Naive thymus-derived CD4-positive, alpha-beta T cell (primary cell): Measurements from ENCODE around the gene SEMA4D. TPM values are rescaled to one million over a fixed set of nuclear protein-coding genes. Genes with fewer than 3 reads are reported as not detected.

ENCODE experiments used
- ATAC-seq: fragments of 150-1000 bp; cut with Tn5 transposase; 2 replicates; pipeline ENCODE4 v1.10.0; 2021; ENCODE audit warnings: mild to moderate bottlenecking, moderate library complexity
- CTCF ChIA-PET: fragments of 350-600 bp; sonication (Branson Sonifier 250); formaldehyde crosslinking; loops from one replicate; lab custom pipeline; 2021; ENCODE audit warnings: antibody characterized with exemption; lab: Charles Lee
- POLR2A ChIA-PET: fragments of 350-600 bp; sonication (Branson Sonifier 250); formaldehyde crosslinking; loops from one replicate; lab custom pipeline; 2021; ENCODE audit warnings: antibody characterized with exemption, inconsistent platforms; lab: Charles Lee
- DNase-seq, 9 donors: peaks; one replicate each; pipeline versions ENCODE4 v3.0.0 to v3.0.0-alpha.2; 2020 to 2022; ENCODE audit warnings: mixed read lengths in 1 of 9
- H3K27ac ChIP-seq: one replicate; pipeline ENCODE4 v1.7.0; 2013; ENCODE audit warnings: mild to moderate bottlenecking, low read depth, low read length, moderate library complexity
- H3K27me3 ChIP-seq, 2 donors: one replicate each; pipeline ENCODE4 v1.7.0; 2013; ENCODE audit warnings: low read length in 2 of 2, mild to moderate bottlenecking in 2 of 2, moderate library complexity in 2 of 2; ENCODE audit not compliant: control insufficient read depth in 2 of 2, insufficient read depth in 2 of 2
- H3K36me3 ChIP-seq, 3 experiments: 1 replicate in 2 of 3; 2 replicates in 1 of 3; pipeline ENCODE4 v1.7.0; 2013; ENCODE audit warnings: low read length in 3 of 3, mild to moderate bottlenecking in 3 of 3, moderate library complexity in 1 of 3; ENCODE audit not compliant: insufficient read depth in 3 of 3, control insufficient read depth in 2 of 3
- H3K4me1 ChIP-seq, 2 donors: one replicate each; pipeline ENCODE4 v1.7.0; 2013; ENCODE audit warnings: low read length in 2 of 2, mild to moderate bottlenecking in 2 of 2, moderate library complexity in 1 of 2; ENCODE audit not compliant: control insufficient read depth in 2 of 2, insufficient read depth in 2 of 2
- H3K4me3 ChIP-seq: 2 replicates; pipeline ENCODE4 v1.7.0; 2013; ENCODE audit warnings: mild to moderate bottlenecking, low read length
- H3K9me3 ChIP-seq, 3 experiments: 1 replicate in 2 of 3; 2 replicates in 1 of 3; pipeline ENCODE4 v1.7.0; 2013; ENCODE audit warnings: low read length in 3 of 3; ENCODE audit not compliant: control insufficient read depth in 2 of 3
- H3K27ac Mint-ChIP-seq, 9 donors: one replicate each; pipeline ENCODE4 v1.8.0; 2020 to 2022; ENCODE audit warnings: mixed read lengths in 9 of 9, mild to moderate bottlenecking in 8 of 9, moderate library complexity in 5 of 9, inconsistent platforms in 2 of 9
- H3K27me3 Mint-ChIP-seq, 5 donors: one replicate each; pipeline ENCODE4 v1.8.0; 2021 to 2022; ENCODE audit warnings: mixed read lengths in 5 of 5, mild to moderate bottlenecking in 1 of 5
- H3K36me3 Mint-ChIP-seq, 5 donors: one replicate each; pipeline ENCODE4 v1.8.0; 2020 to 2022; ENCODE audit warnings: mixed read lengths in 5 of 5, mild to moderate bottlenecking in 3 of 5, inconsistent platforms in 1 of 5
- H3K4me1 Mint-ChIP-seq, 7 donors: one replicate each; pipeline ENCODE4 v1.8.0; 2020 to 2022; ENCODE audit warnings: mixed read lengths in 7 of 7, mild to moderate bottlenecking in 3 of 7, inconsistent platforms in 1 of 7
- H3K4me3 Mint-ChIP-seq, 10 donors: one replicate each; pipeline ENCODE4 v1.8.0; 2020 to 2022; ENCODE audit warnings: mild to moderate bottlenecking in 10 of 10, mixed read lengths in 10 of 10, moderate library complexity in 6 of 10, inconsistent platforms in 2 of 10
- H3K9me3 Mint-ChIP-seq, 11 donors: one replicate each; pipeline ENCODE4 v1.8.0; 2020 to 2022; ENCODE audit warnings: mixed read lengths in 11 of 11, mild to moderate bottlenecking in 4 of 11, inconsistent platforms in 1 of 11, moderate library complexity in 1 of 11
- intact Hi-C, 2 donors: fragments of 100-400 bp; cut with micrococcal nuclease; formaldehyde crosslinking; loops; one replicate each; pipeline ENCODE4 v1.15.1; 2023
- polyA plus RNA-seq, 2 donors: library from polyadenylated mRNA; unstranded; fragments of 300-500 nt; fragmentation: Illumina TruSeq; gene quantifications; one replicate each; pipeline ENCODE4 v1.2.3, GENCODE V29; 2021
- total RNA-seq, 6 experiments: library from RNA in 5 of 6; stranded (reverse) in 5 of 6; gene quantifications; 1 replicate in 5 of 6; 2 replicates in 1 of 6; pipeline ENCODE4 v1.2.3 and lab custom pipeline; 2021 to 2026

Gene SEMA4D
- total and polyA plus RNA-seq, 7 experiments from 2014 or later = 114 to 465 (median 448) TPM

- peaks cover 46 to 80% (median 71%) of the 10 kb centered on the region in 7 donors for H3K4me1 Mint-ChIP-seq
- H3K36me3 Mint-ChIP-seq = peaks cover 18 to 58% (median 23%) of the 10 kb centered on the region in 5 donors
- H3K27ac Mint-ChIP-seq = peak overlapping the region; percentile 53 to 96 (median 88)
- DNase-seq (peak in 7 of 9 donors; percentile 42 to 74 (median 65)), ATAC-seq (peak; percentile 72)
- intact Hi-C loops = loop anchor here in 1 of 2 donors (1.0 to 5.0 kb wide), 2 partner anchors 62 to 170 kb away; partner anchors contain the start of gene SECISBP2
- H3K4me3 Mint-ChIP-seq = peak overlapping the region in 7 of 10 donors; percentile 4 to 51 (median 17)
- no peaks in the 10 kb centered on the region for H3K27me3 Mint-ChIP-seq
- peaks cover 0 to 4% (median 0%) of the 10 kb centered on the region in 11 donors for H3K9me3 Mint-ChIP-seq
- Histone ChIP-seq H3K36me3 (peaks cover 28 to 82% (median 38%) of the 10 kb centered on the region in 3 experiments), H3K27me3 (no peaks in the 10 kb centered on the region), H3K27ac (peak overlapping the region; percentile 65), H3K9me3 (no peaks in the 10 kb centered on the region), H3K4me3 (no peak overlapping the region), H3K4me1 (peaks cover 10 to 12% of the 10 kb centered on the region in 2 donors)
- POLR2A ChIA-PET = interaction anchor here (1.1 kb wide), 1 partner anchor 169 kb away, joined by 4 read pairs; no protein-coding TSS in a partner anchor
- CTCF ChIA-PET = interaction anchor here (0.6 to 1.3 kb wide), 4 partner anchors 169 to 722 kb away, joined by 3 to 5 read pairs (median 4); no protein-coding TSS in a partner anchor
Measured at GRCh38 chr9:89379508-89380115, 118.3 kb downstream of the SEMA4D start.

DNA sequence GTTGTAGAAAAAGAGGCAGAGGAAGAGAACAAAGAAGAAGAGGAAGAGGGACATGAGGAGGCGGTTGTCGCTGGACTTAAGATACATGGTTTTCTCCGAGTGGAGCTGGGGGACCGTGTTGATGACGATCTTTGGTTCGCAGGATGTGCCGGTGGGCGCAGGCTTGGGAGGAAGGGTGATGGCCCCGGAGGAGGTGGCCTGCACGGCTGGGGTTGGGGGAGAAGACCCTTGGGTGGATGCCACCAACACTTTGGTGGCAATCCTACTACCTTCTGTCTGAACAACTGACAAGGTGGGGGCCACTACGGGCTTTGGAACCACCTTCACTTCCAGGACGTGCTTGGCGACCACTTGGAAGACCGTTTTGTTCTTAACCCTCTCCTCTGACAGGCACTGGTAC is 118.9 kb downstream of the SEMA4D start:
- H3K9me3 ChIP-seq = no peaks in the 10 kb centered on the region
- peaks cover 16 to 53% (median 19%) of the 10 kb centered on the region in 5 donors for H3K36me3 Mint-ChIP-seq
- CTCF ChIA-PET = interaction anchor here (1.0 kb wide), 1 partner anchor 169 kb away, joined by 4 read pairs; no protein-coding TSS in a partner anchor
- peaks cover 10 to 12% of the 10 kb centered on the region in 2 donors for H3K4me1 ChIP-seq
- H3K27me3 Mint-ChIP-seq = no peaks in the 10 kb centered on the region
- H3K36me3 ChIP-seq = peaks cover 22 to 77% (median 37%) of the 10 kb centered on the region in 3 experiments
- H3K4me3 ChIP-seq = no peak overlapping the region
- H3K4me1 Mint-ChIP-seq = peaks cover 46 to 79% (median 67%) of the 10 kb centered on the region in 7 donors
- H3K4me3 Mint-ChIP-seq = peak overlapping the region in 2 of 10 donors; percentile 45 to 51
- ATAC-seq (no peak), DNase-seq (no peak)
- POLR2A ChIA-PET = no interaction called here
- intact Hi-C loops = loop anchor here in 1 of 2 donors (1.0 to 5.0 kb wide), 2 partner anchors 62 to 170 kb away; partner anchors contain the start of gene SECISBP2
- peak overlapping the region; percentile 53 to 96 (median 88) for H3K27ac Mint-ChIP-seq
- H3K9me3 Mint-ChIP-seq = peaks cover 0 to 7% (median 0%) of the 10 kb centered on the region in 11 donors
- no peaks in the 10 kb centered on the region for H3K27me3 ChIP-seq
- peak overlapping the region; percentile 65 for H3K27ac ChIP-seq

DNA sequence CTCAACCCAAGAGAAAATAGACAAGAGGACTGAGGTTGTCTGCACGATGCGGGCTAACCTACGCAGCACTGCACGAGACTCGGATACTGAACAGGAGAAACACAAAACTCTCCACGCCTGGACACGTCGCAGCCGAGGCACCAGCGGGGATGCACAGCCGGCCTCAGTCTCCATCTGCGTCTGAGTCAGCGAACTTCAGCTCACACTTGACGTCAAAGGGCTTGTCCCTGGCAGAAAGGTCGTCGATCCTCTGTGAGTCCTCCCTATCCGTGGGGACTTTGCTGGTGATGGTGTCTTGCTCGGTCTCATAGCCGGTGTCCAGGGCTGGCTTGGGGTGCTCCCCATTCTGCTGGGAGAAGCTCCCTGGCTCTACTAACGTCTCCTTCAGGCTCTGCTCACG is 119.4 kb downstream of the SEMA4D start:
- no peak for DNase-seq
- Mint-ChIP-seq H3K4me1 (peaks cover 43 to 79% (median 66%) of the 10 kb centered on the region in 7 donors), H3K9me3 (peaks cover 0 to 7% (median 0%) of the 10 kb centered on the region in 11 donors), H3K36me3 (peaks cover 13 to 53% (median 17%) of the 10 kb centered on the region in 5 donors), H3K4me3 (peak overlapping the region in 2 of 10 donors; percentile 45 to 51), H3K27ac (peak overlapping the region; percentile 53 to 96 (median 88)), H3K27me3 (no peaks in the 10 kb centered on the region)
- CTCF ChIA-PET = interaction anchor here (1.0 kb wide), 1 partner anchor 170 kb away, joined by 4 read pairs; no protein-coding TSS in a partner anchor
- no peaks in the 10 kb centered on the region for H3K9me3 ChIP-seq
- no peak for ATAC-seq
- peak overlapping the region; percentile 65 for H3K27ac ChIP-seq
- POLR2A ChIA-PET = no interaction called here
- H3K4me1 ChIP-seq = peaks cover 10 to 12% of the 10 kb centered on the region in 2 donors
- no peaks in the 10 kb centered on the region for H3K27me3 ChIP-seq
- H3K4me3 ChIP-seq = no peak overlapping the region
- intact Hi-C loops = loop anchor here in 1 of 2 donors (5.0 kb wide), 1 partner anchor 61 kb away; the partner anchor contains the start of gene SECISBP2
- peaks cover 17 to 72% (median 37%) of the 10 kb centered on the region in 3 experiments for H3K36me3 ChIP-seq

DNA sequence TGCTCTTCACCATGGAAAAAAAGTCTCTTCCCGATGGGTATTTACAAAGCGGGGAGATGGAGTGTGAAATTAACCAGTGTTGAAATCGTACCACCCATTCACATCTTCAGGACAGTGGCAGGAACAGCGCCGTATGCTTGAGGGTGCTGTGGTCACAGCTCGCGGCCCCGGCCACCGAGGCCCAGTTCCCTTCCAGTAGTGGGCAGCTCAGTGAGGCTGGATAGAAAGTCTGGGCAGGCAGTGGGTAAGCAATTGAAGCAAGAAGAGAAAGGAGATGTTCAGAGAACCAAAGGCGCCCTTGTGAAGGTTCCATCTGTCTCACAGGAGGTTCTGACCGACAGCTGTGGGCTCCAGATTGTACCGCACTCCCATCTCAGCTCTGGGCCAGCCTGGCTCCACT is 120.5 kb downstream of the SEMA4D start:
- ChIA-PET CTCF (interaction anchor here (1.4 kb wide), 1 partner anchor 171 kb away, joined by 4 read pairs; no protein-coding TSS in a partner anchor), POLR2A (interaction anchor here (1.0 to 1.2 kb wide), 2 partner anchors 9 to 101 kb away, joined by 3 to 4 read pairs; no protein-coding TSS in a partner anchor)
- Histone ChIP-seq H3K27ac (no peak overlapping the region), H3K4me1 (peaks cover 10 to 12% of the 10 kb centered on the region in 2 donors), H3K9me3 (no peaks in the 10 kb centered on the region), H3K36me3 (peaks cover 17 to 60% (median 27%) of the 10 kb centered on the region in 3 experiments), H3K27me3 (no peaks in the 10 kb centered on the region), H3K4me3 (no peak overlapping the region)
- DNase-seq = no peak
- H3K4me1 Mint-ChIP-seq = peaks cover 41 to 83% (median 58%) of the 10 kb centered on the region in 7 donors
- peaks cover 0 to 7% (median 0%) of the 10 kb centered on the region in 11 donors for H3K9me3 Mint-ChIP-seq
- intact Hi-C loops = loop anchor here in 1 of 2 donors (5.0 kb wide), 1 partner anchor 60 kb away; the partner anchor contains the start of gene SECISBP2
- peak overlapping the region in 1 of 10 donors; percentile 9 for H3K4me3 Mint-ChIP-seq
- H3K27ac Mint-ChIP-seq = peak overlapping the region in 8 of 9 donors; percentile 53 to 93 (median 84)
- no peak for ATAC-seq
- H3K36me3 Mint-ChIP-seq = peaks cover 8 to 44% (median 17%) of the 10 kb centered on the region in 5 donors
- H3K27me3 Mint-ChIP-seq = no peaks in the 10 kb centered on the region

DNA sequence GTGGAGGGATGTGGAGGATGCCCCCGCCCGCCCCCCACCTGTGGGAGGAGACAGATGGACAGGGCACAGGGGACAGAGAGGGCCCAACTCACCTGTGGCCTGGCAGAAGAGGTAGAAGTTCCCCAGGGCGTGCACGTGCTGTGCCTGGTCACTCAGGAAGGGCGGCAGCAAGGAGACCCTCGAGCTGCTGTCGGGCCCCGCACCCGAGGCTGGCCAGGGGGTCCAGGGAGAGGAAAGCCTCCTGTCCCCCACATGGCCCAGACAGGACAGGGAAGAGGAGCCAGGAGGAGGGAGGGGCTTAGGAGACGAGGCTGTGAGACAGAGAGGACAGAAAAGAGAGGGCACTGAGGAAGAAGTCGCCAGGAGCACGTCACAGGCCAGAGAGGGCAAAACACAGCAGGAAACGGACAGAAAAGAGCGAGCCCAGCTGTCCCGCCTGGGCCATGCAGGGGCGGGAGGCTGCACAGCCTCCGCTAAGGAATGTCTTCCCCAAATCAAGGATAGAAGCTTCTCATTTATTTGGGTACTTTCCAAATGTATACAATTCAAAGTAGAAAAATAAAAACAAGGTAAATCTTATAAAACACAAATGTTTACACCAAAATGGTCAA is 121.1 kb downstream of the SEMA4D start:
- no peak for DNase-seq
- peaks cover 10 to 12% of the 10 kb centered on the region in 2 donors for H3K4me1 ChIP-seq

More for the DNA sequence above, 121.1 kb downstream of the SEMA4D start:
- H3K27ac Mint-ChIP-seq = peak overlapping the region; percentile 35 to 93 (median 84)
- intact Hi-C loops = loop anchor here in 1 of 2 donors (5.0 kb wide), 1 partner anchor 60 kb away; the partner anchor contains the start of gene SECISBP2
- Histone ChIP-seq H3K36me3 (peaks cover 17 to 55% (median 23%) of the 10 kb centered on the region in 3 experiments), H3K9me3 (no peaks in the 10 kb centered on the region), H3K4me3 (no peak overlapping the region), H3K27me3 (no peaks in the 10 kb centered on the region), H3K27ac (no peak overlapping the region)
- peaks cover 8 to 41% (median 17%) of the 10 kb centered on the region in 5 donors for H3K36me3 Mint-ChIP-seq
- no peaks in the 10 kb centered on the region for H3K27me3 Mint-ChIP-seq
- ChIA-PET POLR2A (interaction anchor here (1.0 to 1.2 kb wide), 2 partner anchors 9 to 102 kb away, joined by 3 to 4 read pairs; no protein-coding TSS in a partner anchor), CTCF (interaction anchor here (1.4 kb wide), 1 partner anchor 172 kb away, joined by 4 read pairs; no protein-coding TSS in a partner anchor)
- peaks cover 35 to 84% (median 52%) of the 10 kb centered on the region in 7 donors for H3K4me1 Mint-ChIP-seq
- H3K9me3 Mint-ChIP-seq = peaks cover 0 to 10% (median 0%) of the 10 kb centered on the region in 11 donors
- no peak for ATAC-seq
- peak overlapping the region in 1 of 10 donors; percentile 61 for H3K4me3 Mint-ChIP-seq
